IPS-15b (cell line): Measurements from ENCODE around the gene PTRHD1.

ENCODE experiments used
- H3K27me3 ChIP-seq: one replicate; pipeline ENCODE4 v1.6.1; 2013; ENCODE audit warnings: low read length; ENCODE audit not compliant: control insufficient read depth, insufficient read depth
- H3K36me3 ChIP-seq: one replicate; pipeline ENCODE4 v1.6.1; 2013; ENCODE audit warnings: low read length; ENCODE audit not compliant: control insufficient read depth, insufficient read depth
- H3K4me1 ChIP-seq: one replicate; pipeline ENCODE4 v1.6.1; 2013; ENCODE audit warnings: mild to moderate bottlenecking, low read length; ENCODE audit not compliant: control insufficient read depth, insufficient read depth
- H3K4me3 ChIP-seq: one replicate; pipeline ENCODE4 v1.5.1; 2013; ENCODE audit warnings: low read depth, low read length
- H3K9ac ChIP-seq: one replicate; pipeline ENCODE4 v1.6.1; 2013; ENCODE audit warnings: low read depth, mild to moderate bottlenecking, low read length
- H3K9me3 ChIP-seq: one replicate; pipeline ENCODE4 v1.6.1; 2013; ENCODE audit warnings: mild to moderate bottlenecking, low read length; ENCODE audit not compliant: control insufficient read depth, insufficient read depth

Gene PTRHD1

DNA sequence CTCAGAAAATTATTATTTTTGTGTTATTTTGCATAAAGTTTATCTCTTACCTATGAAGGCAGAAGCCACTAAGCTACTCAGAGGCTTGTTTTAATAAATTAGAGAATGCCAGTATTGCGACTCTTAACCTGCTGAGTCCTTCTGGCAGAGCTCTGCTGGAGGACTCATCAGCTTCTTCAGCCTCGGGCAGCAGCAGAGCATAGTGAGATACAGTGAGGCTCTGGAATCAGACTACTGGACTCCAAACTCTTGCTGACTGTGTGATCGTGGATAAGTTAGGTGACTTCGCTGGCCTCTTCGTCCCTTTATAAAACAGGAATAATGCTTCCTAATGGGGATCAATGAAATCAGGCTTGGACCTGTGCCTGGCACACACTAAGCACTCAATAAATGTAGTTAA lies 1.7 kb downstream of the PTRHD1 start:
- Histone ChIP-seq H3K4me3 (no peak overlapping the region), H3K9me3 (no peaks in the 10 kb centered on the region), H3K9ac (no peak overlapping the region), H3K27me3 (no peaks in the 10 kb centered on the region), H3K36me3 (no peaks in the 10 kb centered on the region), H3K4me1 (peaks cover 12% of the 10 kb centered on the region)

DNA sequence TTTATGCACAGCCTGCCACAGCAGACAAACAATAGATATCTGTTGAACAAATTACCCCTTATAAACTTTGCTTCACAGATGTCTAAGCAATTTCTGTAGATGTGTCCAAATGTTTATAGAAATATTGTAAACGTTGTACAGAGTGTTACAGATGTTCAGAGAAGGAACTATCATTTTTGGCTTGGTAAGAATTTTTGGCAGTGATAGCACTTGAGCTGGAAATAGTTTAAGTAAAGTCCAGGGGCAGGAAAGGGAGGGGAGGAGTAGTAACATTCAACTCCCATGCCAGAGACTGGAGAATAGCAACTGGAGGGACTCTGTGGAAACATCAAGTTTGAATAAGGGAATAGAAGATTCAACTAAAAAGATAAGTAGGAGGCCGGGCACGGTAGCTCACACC lies 4.4 kb downstream of the PTRHD1 start:
- H3K4me1 ChIP-seq, result peaks cover 10% of the 10 kb centered on the region

DNA sequence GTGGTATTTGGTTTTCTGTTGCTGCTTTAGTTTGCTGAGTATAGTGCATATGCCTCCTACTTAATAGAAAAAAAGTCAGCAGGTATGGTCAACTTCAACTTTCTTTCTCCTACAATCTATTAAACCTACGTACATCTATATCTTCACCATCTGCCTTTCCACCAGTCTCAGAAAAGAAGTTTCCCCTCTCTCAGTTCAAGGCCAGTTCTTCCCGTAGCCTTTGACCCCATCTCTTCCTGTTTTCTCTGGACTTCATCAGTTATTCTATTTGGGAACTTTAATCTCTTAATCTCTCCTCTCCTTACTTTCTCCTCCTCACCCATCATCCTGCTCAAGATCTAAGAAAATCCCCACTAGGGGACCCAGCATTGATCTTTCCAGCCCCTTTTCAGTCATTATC lies 5.7 kb downstream of the PTRHD1 start:
- Histone ChIP-seq H3K9ac (no peak overlapping the region), H3K36me3 (no peaks in the 10 kb centered on the region), H3K4me1 (peaks cover 10% of the 10 kb centered on the region), H3K4me3 (no peak overlapping the region), H3K9me3 (no peaks in the 10 kb centered on the region), H3K27me3 (no peaks in the 10 kb centered on the region)

More for the DNA sequence above, 4.4 kb downstream of the PTRHD1 start:
- Histone ChIP-seq H3K4me3 (no peak overlapping the region), H3K9me3 (no peaks in the 10 kb centered on the region), H3K9ac (no peak overlapping the region), H3K36me3 (no peaks in the 10 kb centered on the region), H3K27me3 (no peaks in the 10 kb centered on the region)

DNA sequence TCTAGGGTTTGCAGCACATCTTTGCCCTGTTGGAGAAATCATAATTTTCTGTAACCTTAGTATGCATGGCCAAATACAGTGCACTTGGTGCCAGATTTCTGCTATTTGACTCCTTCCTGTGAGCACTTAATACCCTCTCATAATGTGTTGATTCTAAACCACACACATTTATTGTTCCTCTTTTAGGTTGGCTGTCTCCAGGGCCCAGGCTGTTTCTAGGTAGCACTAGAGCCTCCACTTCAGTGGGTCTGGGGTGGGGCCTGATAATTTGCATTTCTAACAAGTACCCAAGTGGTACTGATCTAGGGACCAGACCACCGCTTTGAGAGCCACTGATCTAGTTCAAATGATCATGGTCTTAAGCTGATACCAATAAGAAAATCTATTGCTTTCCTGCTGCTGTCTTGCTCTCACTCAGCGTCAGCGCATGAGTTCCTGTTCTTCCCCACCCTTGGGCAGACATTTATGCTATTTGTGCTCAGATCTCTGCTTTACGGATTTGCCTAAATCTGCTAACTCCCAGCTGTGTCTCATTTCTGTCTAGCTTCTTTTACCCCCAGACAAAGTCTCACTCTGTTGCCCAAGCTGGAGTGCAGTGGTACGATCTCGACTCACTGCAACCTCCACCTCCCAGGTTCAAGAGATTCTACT lies 7.4 kb downstream of the PTRHD1 start:
- Histone ChIP-seq H3K36me3 (no peaks in the 10 kb centered on the region), H3K4me3 (no peak overlapping the region), H3K27me3 (no peaks in the 10 kb centered on the region), H3K9ac (no peak overlapping the region), H3K4me1 (no peaks in the 10 kb centered on the region), H3K9me3 (no peaks in the 10 kb centered on the region)

DNA sequence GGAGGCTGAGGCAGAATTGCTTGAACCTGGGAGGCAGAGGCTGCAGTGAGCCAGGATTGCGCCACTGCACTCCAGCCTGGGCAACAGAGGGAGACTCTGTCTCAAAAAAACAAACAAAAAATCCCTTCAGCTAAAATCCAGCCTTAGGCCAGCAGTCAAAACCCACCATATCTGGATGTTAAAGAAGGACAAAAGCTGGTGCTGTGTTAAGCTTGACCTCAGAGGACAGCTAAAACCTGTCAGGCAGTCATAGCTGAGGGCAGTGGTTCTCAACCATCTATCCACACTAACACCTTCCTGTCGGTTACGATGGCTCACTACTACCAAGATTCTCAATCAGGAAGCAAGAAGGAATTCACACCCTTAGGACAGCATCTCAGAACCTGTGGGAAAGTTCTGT lies 9.6 kb downstream of the PTRHD1 start:
- Histone ChIP-seq H3K36me3 (no peaks in the 10 kb centered on the region), H3K4me1 (no peaks in the 10 kb centered on the region), H3K9me3 (no peaks in the 10 kb centered on the region), H3K4me3 (no peak overlapping the region), H3K9ac (no peak overlapping the region), H3K27me3 (no peaks in the 10 kb centered on the region)

DNA sequence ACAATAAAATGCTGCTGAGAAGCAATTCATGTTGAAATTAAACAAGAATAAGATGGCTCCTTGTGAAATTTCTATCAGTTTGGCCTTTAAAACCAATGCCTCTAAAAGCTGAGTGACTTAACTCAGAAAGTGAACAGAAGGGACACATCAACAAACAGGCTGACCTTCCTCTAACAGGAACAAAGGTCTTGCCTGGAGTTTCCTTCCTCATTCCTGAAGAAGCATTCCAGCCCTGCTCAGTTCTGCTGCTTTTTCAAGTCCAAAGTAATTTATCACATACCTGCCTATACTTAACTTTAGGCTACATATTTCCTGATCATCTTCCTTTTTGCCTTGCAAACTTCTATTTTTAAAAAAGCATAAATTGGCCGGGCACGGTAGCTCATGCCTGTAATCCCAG lies 14.1 kb downstream of the PTRHD1 start:
- H3K9me3 ChIP-seq, result no peaks in the 10 kb centered on the region
- no peak overlapping the region for H3K4me3 ChIP-seq
- H3K36me3 ChIP-seq, result no peaks in the 10 kb centered on the region
- H3K9ac ChIP-seq, result no peak overlapping the region
- no peaks in the 10 kb centered on the region for H3K27me3 ChIP-seq
- no peaks in the 10 kb centered on the region for H3K4me1 ChIP-seq

DNA sequence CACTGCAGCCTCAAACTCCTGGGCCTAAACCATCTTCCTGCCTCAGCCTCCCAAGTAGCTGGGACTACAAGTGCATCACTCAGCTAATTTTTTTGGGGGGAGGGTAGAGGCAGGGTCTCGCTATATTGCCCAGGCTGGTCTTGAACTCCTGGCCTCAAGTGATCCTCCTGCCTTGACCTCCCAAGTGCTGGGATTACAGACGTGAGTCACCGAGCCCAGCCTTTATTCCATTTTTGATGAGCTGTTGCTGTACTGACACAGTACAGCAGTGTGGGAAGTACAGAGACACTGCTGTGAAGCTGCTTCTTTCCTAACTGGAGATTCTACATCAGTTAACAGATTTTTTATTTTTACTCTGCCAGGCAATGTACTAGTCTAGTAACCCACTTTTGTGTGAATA lies 18.8 kb downstream of the PTRHD1 start:
- Histone ChIP-seq H3K9ac (no peak overlapping the region), H3K27me3 (no peaks in the 10 kb centered on the region), H3K36me3 (no peaks in the 10 kb centered on the region), H3K9me3 (no peaks in the 10 kb centered on the region), H3K4me1 (no peaks in the 10 kb centered on the region), H3K4me3 (no peak overlapping the region)

DNA sequence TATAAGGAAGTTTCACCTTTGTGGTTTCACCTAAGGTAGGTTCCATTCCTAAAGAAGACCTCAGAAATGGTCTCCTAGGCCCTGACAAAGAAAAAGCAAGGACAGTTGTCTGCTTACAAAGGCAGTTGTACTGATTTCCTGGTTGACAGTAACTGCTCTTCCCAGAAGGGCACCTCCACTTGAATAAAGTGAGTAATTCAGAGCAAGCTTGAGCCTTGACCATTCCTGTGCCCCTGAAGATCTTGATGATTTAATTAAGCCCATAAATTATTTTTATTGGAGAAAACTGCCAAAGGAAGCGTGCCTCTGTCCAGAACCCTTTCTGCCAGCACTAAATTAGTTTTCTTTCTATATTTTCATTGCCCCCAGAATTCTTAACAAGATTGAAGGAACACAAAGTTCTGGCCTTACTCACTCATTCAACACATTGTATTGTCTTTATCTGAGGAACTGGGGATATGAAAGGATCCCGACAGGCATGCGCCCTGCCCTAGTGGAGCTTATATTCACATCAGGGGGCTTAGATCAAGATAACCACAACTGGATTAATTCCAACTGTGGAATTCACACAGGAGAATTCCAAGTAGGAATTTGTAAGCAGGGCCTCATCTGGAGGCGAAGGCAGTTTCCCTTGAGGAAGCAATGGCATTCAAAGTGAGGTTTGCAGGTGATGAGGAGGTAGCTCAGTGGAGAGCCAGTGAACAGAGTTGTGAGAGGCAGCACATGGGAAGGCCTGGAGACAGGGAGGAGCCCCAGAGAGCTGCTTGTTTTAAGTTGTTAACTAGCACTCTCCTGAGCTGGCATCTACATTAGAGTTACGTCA lies 21.2 kb downstream of the PTRHD1 start:
- Histone ChIP-seq H3K4me1 (no peaks in the 10 kb centered on the region), H3K9ac (no peak overlapping the region), H3K9me3 (no peaks in the 10 kb centered on the region), H3K4me3 (no peak overlapping the region), H3K36me3 (no peaks in the 10 kb centered on the region), H3K27me3 (no peaks in the 10 kb centered on the region)

DNA sequence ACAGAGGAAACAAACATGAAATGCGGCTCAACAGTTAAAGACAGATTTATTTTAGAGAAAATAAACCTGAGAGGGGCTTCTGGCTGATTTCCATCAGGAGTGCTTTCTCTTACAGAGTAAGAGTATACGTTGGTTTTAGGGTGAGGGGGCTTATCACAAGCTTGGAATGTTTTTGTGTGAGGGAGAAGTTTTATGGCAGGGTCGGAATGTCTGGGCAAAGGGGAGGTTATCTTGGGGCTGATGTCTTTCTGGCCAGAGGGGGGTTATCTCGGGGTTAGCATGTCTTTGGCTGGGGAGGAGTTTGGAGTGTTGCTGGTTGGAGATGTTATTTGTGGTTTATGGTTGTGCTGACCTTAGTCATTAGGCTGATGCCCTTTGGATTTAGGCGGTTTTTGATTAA lies 22.1 kb downstream of the PTRHD1 start:
- Histone ChIP-seq H3K4me1 (no peaks in the 10 kb centered on the region), H3K9me3 (no peaks in the 10 kb centered on the region), H3K9ac (no peak overlapping the region), H3K36me3 (no peaks in the 10 kb centered on the region), H3K4me3 (no peak overlapping the region), H3K27me3 (no peaks in the 10 kb centered on the region)

DNA sequence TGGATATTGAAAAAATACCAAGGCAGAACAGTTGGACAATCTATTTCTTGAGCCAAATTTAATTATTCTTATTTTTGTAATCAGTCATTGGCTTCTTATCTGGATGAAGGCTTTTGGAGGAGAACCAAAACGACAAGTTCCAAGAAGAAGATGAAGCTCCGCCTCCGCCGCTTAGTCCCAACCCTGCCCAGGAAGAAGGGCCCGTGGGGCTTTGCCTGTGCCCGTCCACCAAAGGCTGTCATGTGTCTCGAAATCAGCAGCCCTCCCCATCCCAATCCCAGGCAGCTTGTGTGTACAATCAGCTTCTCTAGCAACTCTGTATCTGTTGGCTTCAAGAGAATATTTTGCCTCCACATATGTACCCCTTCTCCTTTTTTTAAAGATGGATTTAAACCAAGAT lies 24.6 kb downstream of the PTRHD1 start:
- Histone ChIP-seq H3K27me3 (no peaks in the 10 kb centered on the region), H3K9ac (no peak overlapping the region), H3K4me1 (no peaks in the 10 kb centered on the region), H3K36me3 (no peaks in the 10 kb centered on the region), H3K4me3 (no peak overlapping the region), H3K9me3 (no peaks in the 10 kb centered on the region)

DNA sequence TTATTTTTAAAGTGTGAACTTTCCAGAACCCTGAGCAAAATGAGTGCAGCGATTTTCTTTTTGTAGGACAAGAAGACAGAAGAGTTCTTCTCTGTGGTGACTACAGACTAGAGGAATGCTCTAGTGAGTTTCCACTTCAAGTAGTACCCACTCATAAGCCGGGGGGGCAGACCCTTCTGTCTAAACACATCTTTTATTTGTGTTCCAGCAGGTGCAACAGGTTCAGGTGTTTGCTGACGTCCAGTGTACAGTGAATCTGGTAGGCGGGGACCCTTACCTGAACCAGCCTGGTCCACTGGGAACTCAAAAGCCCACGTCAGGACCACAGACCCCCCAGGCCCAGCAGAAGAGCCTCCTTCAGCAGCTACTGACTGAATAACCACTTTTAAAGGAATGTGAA lies 25.2 kb downstream of the PTRHD1 start:
- no peaks in the 10 kb centered on the region for H3K27me3 ChIP-seq
- H3K36me3 ChIP-seq, result no peaks in the 10 kb centered on the region
- no peaks in the 10 kb centered on the region for H3K9me3 ChIP-seq
- no peaks in the 10 kb centered on the region for H3K4me1 ChIP-seq
- H3K4me3 ChIP-seq, result no peak overlapping the region
- no peak overlapping the region for H3K9ac ChIP-seq

DNA sequence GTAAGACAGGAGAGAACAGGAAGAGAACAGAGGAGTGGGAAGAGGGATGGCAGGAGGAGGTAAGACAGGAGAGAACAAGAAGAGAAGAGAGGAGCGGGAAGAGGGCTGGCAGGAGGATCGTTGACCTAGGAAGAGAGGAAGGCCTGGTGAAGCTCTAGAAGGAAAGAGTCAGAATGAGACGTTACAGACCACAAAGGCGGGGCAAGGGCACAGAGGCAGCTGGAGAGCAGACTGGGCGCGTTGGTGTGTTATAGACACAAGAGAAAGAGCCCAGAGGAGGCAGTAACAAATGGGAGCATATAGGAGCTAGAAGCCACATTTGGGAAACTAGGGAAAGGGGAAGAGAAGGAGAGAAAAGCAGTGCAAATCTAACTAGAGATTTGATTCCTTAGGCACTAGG lies 26.6 kb downstream of the PTRHD1 start:
- H3K36me3 ChIP-seq, result no peaks in the 10 kb centered on the region
- H3K9ac ChIP-seq, result no peak overlapping the region
- no peaks in the 10 kb centered on the region for H3K4me1 ChIP-seq
- no peaks in the 10 kb centered on the region for H3K27me3 ChIP-seq
- no peak overlapping the region for H3K4me3 ChIP-seq
- no peaks in the 10 kb centered on the region for H3K9me3 ChIP-seq
